Stimulated activated CD4-positive, alpha-beta T cell treated with anti-CD3 and anti-CD28 coated beads, Interleukin-15, amount 100 ng/mL, for 24 hours (primary cell): ENCODE results near the gene MAPK11.
A peak's percentile ranks its signal among the peaks of the same experiment; 100 is the strongest.

Experiments used
- DNase-seq: peaks from one replicate; pipeline ENCODE4 v3.0.0-alpha.2; 2020

MAPK11 gene

DNA sequence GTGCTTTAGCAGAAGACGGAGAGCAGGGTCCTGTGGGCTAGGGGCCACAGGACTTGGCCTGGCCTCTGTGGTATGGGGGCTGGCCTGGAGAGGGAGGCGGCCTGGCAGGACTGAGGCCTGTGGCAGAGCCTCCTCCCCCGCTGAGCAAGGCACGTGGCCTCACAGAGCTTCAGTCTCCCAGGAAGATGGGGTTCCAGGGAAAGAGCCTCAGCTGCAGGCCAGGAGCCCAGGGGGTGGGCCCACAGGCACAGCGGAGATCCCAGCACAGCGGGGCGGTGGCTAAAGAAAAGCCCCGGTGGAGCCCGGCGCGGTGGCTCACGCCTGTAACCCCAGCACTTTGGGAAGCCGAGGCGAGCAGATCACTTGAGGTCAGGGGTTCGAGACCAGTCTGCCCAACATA lies 10.9 kb downstream of the MAPK11 start:
- no peak for DNase-seq

DNA sequence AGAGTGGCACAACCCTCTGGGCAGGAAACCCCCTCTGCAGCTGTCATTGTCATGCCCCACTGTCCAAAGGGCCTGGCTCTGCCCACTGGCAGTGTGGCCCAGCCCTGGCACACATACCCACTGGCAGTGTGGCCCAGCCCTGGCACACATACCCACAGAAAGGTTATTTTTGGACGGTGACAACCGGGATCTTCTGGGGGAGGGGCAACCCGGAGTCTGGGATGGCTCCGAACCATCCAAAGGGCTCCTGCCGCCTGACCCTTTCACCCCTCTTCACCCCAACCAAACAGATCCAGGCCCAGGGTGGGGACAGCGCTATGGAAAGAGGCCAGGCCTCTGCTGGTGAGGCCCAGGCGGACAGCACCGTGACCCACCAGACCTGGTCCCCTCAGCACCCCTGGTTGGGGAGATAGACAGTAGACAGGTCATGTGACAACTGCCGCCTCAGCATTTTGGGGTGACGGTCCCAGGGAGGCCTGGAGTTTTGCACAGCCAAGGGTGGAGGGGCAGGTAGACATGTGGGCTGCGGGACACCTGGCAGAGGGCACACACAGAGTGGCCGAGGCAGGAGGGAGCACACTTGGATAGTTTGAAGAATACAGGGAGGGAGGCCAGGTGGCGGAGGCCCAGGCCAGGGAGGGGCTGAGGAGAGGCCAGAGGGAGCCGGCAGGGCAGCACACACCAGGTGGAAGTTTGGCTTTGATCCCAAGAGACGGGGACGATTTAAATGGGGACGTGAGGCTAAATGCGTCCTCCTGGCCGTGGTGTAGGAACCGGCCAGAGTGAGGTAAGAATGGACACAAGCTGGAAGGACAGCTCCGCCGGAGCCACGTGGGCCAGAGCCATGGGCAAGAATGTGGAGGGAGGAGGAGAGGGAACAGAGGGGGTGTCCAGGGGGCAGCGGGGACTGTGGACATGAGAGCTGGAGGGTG lies 11.6 kb downstream of the MAPK11 start:
- no peak for DNase-seq

DNA sequence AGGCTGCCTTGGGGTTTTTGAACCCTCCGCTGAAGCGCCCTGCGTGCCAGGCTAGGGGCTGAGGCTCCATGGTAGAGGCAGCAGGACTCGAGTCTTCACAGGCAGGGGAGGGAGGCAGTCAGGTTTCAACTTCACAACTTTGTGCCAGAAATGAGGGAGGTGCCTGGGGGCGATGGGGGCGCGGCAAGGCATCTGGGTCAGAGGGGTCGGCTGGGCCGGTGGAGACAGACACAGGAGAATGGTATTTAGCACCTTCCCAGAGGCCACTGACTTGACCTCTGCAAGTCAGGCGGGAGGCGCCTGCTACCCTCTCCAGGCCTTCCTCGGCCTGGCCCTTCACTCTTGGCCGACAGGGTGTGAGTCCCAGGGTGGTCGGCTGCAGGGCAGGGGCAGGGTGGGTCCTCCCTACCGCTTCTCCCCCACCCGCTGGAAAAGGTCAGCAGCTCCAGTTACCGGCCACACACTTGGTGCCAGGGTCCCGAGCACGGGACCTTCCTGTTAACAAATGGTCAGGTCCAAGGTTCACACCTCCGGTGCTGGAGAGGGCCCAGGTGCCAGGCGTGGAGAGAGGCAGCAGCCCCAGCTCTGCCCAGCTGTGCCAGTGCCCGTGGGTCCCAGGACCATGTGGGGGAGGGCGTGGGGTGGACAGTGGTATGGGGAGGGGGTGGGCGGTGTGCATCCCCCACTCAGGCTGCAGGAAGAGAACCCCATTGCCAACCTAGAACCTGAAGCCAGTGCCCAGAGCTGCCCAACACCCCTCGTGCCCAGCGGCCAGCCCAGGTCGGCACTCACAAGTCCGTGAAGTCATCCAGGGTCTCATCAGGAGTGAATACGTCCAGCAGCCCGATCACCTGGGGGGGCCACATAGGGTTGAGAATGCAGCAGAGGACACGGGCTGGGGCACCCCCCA lies 12.5 kb downstream of the MAPK11 start:
- no peak for DNase-seq

DNA sequence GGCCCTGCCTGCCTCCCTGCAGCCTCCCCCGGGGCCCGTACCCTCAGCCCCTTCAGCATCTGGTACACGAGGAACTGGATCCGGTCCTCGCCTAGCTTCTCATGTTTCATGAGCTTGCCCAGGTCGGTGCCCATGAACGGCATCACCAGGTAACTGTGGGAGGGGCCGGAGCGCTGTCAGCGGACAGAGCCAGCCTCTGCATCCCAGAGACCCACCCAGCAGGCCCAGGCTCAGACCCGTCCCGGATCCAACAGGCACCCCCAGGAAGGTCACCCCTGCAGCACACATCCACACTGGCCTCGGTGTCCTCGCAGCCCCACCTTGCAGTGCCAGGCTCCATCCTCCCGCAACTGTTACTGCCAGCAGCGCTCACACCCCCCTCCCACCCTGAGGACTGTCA lies 13.1 kb downstream of the MAPK11 start:
- no peak for DNase-seq

DNA sequence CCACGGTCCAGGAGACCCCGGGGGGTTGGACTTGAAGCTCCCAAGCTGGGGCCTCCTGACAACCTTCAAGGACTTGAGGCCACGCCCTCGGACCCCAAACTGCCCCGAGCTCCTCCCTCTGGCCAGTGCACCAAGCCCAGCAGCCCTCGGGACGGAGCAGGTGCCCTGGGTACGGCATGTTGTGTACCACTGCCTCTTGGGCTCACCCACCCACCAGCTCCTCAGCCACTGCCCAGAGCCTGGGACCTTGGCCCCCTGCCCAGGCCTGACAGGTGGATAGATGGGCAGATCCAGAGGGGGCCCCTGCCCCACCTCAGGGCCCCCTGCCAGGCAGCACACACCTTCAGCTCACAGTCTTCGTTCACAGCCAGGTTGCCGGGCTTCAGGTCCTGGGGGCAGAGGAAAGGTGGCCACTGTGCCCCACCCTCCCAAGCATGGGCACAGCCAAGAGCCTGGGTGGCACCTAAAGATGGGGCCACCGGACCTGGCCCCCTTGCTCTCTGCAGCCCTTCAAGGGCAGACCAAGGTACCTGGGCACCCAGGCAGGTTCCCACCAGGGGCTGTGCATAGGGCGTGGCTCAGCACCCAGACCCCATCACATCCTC lies 13.8 kb downstream of the MAPK11 start:
- DNase-seq = no peak

DNA sequence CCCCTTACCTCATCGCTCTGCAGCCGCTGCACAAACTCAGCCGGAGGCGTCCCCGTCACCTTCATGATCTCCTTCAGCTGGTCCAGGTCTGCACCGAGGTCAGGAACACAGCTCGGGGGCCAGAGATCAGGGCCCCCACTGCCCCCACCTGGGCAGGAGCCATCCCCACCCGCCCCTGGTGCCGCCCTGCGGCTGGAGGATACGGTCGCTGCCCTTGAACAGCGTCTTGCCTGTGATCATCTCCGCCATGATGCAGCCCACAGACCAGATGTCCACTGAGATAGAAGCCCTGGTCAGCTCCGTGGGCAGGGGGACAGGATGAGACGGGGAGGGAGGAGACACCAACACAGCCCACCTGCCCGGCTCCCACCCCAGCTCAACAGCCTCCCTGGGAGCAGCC lies 14.6 kb downstream of the MAPK11 start:
- DNase-seq = no peak

DNA sequence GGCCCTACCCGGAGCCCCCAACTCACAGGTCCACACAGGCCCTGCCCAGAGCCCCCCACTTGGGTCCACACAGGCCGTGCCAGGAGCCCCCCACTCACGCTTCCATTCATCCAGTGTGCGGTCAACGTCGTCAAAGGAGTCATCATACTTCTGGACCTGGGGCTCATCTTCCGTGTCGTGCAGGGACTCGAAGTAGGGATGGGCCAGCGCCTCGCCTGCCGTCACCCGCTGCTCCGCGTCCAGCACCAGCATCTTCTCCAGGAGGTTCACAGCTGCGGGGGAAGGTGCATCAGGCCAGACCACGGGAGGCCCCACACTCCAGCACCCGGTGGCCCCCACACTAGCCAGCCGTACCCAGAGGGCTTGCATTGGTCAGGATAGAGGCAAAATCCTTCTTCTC lies 15.1 kb downstream of the MAPK11 start:
- DNase-seq = no peak

DNA sequence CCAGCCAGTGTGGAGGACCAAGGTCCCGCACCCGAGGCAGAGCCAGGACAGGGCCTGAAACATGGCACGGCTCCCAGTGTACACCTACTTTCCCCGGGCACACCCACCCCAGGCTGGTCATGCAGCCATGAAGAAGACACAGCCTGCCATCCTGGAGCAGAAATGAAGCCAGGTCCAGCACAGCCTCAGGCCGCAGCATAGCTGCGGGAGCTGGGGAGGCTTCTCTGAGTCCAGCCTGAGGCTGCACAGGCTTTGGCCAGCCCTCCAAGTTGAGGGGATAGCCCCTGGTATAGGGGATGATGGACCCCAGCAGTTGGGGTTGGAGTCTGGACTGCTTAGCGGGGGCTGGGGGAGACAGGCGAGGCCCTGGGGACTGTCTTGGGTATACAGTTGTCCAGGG lies 16.2 kb downstream of the MAPK11 start:
- DNase-seq = no peak

DNA sequence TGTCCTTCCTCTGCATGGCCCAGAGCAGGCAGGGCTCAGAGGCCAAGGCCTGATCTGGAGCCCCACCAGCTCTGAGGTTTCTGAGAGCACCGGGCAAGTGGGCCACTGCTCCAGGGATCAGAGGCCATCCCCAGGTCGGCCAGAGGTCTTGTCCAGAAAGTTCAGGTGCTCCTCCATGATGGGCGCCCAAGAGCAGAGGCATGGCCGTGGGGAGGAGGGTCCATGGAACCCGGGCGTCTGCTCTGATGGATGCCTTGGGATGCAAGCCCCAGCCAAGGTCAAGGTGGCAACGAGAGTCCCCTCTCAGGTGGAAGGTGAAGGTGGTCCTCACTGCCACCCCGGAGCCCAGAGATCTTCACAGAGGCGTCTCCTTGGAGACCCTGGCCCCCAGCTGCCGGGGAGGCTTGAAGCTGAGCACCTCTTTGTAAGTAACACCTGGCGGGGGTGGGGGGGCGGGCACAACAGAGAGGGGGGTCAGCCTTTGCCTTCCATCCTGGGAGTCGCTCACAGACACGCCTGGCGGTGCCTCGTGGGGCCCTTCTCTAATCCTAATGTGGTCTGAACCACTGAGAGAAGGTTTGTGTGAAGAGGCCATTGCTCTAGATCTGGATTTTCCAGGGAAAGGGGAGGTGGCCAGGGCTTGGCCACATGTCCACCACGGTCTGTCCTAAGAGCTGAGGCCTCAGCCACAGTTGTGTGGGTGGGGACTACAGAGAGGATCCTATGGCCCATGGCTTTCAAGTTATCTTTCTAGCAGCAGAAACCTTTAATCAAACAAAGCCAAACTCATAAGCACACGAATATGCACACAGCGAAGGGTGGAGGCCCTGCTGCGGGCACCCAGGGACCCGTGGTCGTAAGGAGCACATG lies 16.9 kb downstream of the MAPK11 start:
- DNase-seq = no peak

DNA sequence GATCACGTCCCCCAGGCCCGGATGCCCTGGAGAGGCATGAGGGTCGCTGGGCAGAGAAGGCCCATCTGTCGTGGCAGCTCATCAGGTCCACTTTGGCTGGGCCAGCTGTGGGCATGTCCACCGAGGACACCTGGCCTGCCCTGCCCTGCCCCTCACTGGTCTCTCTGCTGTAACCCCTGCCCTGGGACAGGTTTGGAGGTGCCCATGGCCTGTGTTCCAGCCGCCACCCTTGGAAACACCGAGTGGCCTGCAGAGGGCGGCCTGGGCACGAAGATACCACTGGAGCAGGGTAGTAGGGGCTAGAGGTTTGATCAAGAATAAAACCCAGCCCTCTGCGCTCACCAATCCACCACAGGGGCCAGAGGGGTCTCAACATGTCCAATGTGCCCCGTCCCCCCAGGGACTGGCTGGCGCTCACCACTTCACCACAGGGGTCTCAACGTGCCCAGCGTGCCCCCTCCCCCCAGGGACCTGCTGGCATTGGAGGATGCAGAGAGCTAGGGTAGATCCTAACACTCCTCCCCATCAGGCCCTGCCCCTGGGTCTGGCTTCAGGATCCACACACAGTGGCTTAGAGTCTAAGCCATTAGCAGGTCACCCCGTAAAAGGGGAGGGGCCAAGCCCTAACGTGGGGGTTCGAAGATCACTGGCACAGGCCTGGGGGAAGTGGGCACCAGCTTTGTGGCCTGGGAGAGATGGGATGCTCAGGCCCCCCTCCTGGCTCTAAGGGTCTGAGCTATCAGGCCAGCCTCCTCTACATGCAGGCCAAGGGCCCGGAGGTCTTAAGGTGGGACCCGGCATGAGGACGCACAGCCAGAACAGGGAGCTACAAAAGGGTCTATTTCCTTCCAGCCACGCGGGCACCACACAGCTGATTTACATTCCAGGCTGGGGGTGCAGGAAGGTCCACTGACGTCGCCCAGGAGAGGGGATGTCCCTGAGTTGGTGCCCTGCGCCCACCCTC lies 17.8 kb downstream of the MAPK11 start:
- peak; percentile 78 for DNase-seq

DNA sequence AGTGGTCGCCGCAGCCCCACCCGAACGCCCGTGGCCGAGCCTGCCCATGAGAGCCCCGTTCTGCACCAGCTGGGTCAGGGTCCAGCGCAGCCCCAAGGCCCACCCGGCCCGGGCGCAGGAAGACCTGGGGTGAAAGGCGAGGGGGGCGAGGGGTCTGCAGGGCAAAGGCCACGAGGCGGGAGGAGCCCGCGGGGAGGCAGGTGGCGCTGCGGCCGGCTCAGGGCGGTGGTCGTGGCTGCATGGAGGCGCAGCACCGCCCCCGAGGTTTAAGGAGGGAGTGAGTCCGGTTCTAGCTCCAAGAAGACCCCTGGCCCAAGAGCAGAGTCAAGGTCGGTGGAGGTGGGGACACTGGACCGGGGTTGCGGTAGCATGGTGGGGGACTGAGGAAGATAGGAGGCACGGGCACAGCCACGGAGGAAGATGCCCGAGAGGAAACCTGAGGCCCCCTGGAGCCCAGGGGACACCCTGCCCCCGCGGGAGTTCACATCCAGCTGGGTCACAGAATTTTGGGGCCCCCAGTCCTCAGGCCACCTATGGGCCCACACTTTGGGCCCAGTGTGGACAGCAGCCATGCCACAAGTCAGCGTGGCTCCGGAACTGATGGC lies 18.6 kb downstream of the MAPK11 start:
- no peak for DNase-seq

DNA sequence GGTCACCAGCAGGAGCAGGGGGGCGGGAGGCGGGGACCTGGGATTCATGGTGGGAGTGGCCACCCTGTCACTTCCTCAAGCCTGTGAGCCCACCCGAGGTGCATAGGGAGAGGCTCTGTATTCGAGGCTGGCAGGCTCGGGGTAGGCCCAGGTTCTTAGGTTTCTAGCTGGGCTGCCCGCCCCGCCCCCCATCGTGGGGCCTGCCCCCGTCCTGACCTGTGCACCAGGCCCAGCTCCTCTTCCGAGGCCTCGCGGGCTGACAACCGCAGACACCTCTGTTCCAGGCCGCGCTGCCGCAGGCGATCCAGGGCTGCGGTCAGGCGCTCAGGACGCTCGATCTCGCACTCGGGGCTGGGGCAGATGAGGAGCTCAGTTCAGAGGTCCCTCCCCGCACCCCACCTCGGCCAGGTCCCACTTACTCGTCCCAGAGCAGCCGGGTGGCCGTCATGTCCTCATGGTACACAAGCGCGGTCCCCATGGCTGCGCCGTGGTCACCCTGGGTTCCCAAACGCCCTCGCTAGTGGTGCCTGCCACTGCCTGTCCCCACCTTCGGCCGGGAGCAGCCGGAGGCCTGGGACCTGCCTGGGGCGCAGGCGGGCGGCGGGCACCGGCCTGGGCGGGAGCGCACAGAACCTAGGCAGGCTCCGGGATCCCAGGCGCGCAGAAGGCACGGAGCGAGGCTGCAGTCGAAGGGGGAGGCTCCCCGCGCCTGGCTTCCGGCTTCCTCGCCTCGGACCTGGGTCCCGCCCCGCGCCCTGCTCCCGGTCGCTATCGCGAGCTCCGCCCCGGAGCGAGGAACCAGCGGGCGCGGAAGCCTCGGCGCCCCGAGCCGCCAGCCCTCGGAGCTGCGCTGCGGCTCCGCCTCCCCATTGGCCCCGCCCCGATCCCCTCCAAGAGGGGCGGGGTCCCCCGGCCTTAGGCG lies 19.4 kb downstream of the MAPK11 start, which contains the start of gene HDAC10:
Gene HDAC10 (minus strand): TSS at position 711 of the 922 bp plus-strand sequence. CDS start 233 bp downstream, at position 478.
- DNase-seq = peak; percentile 92

DNA sequence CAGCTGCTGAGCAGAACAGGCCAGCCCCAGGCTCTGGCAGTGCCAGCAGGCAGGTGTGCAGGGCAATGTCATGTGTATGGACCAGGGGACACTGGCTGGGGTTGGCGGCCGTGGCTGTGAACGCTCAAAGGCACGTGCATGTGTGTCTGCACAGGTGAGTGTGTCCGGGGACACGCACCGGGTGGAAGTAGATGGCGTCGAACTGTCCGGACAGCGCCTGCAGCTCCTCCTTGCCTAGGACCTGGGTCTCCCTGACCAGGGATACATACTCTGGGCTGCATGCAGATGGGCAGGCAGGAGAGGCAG lies 20.0 kb downstream of the MAPK11 start:
- DNase-seq = no peak

DNA sequence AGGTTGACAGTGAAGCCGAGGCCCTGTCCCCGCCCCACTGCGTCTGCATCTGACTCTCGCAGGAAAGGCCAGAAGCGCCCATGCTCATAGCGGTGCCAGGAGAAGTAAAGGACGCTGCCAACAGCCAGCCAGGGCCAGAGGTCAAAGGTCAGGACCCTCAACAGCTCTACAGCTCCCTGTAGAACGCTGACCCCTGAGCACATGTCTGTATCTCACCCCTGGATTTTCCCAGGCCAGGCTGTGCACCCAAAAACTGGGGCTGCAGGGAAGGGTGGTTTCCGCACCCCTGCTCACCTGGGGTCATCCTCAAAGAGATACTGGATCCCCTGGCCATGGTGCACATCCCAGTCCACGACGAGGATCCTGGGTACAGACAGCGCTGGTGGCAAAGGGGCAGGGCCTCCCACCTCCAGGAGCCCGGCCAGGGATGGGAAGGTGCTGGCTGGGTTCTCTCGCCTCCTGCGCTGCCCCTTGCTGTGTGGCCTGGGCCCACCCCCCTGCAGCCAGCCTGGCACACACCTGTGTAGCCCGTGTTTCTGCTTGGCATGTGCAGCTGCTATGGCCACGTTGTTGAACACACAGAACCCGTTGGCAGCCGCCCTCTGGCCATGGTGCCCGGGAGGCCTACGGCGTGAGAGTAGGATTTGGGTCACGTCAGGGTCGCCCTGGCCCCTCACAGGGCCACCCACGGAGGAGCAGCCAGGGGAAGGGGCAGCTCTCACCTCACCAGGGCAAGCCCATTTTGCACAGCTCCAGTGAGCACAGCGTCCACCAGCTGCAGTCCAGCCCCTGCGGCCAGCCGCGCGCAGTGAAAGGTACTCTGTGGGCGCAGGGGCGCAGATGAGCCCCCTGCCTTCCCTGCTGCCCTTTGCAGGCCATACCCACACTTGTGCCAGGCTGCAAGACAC lies 20.6 kb downstream of the MAPK11 start:
- no peak for DNase-seq

DNA sequence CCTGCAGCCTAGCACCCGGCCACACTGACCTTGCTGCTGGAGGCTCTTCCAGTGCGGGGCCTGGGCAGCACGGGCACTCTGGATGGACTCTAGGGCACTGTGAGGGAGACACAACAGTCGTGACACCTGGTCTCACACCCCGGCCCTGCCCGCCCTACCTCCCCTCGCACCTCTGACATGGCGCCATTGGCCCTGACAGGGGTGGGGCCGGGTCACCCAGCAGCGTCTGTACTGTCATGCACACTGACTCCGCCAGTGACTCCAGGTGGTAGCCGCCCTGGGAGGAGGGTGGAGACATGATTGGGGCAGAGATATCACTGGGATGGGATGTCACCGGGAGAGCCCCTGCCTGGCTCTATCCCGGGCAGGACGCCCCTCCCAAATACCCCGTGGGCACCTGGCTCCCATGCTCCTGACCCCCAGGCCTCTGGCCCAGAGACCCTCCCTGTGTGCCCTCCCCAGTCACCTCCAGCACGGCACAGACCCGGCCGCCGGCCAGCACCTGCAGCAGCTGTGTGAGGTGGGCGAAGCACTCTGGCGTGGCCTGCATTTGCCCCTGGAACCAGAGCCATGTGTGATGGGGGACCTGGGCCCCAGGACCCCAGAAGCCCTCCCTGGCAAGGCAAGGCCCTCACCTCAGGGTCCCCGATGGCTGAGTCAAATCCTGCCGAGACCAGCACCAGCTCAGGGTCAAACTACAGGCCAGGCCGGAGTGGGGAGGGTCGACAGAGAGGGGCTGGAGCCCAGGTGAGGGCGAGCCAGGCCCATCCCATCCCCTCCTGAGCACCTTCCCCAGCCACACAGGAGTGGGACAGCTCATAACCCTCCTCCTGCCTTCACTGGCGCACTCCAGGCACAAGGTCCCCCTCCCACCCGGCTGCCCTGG lies 21.7 kb downstream of the MAPK11 start:
- DNase-seq = no peak

DNA sequence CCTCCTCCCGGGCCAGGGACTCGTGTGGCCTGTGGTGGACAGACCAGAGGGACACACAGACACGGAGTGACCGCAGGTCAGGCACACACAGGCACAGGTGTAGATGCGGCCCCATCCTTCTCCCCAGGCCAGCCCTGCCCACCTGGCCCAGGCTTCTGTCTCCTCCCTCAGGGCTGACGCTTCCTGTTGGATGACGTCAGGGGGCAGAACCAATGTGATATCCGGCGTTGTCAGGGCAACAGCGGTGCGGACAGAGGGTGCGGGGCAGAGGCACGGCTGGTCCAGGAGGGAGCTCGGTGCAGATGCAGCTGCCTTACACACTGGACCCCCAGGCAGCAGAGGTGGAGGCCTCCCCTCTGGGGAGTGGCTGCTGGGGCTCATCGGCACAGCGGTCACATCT lies 22.4 kb downstream of the MAPK11 start:
- DNase-seq = peak; percentile 40
